Inflammatory macrophage treated with lipopolysaccharide for 4 hours (primary cell): ENCODE measurements around the gene SASS6.
"Not testable (repeated sequence)": the region's sequence is repeated elsewhere in the genome, so short reads cannot be mapped to it uniquely, and the experiment has no call there.

Experiments
- DNase-seq: peaks from one replicate; pipeline ENCODE4 v3.0.0-alpha.2; 2020

The SASS6 gene

GRCh38 chr1:100107696-100108095 is 25.0 kb downstream of the SASS6 start:
- DNase-seq, result no peak

GRCh38 chr1:100101564-100101963 is 31.2 kb downstream of the SASS6 start:
- DNase-seq, result no peak

- no peak for DNase-seq
These were observed 32.5 kb downstream of the SASS6 start for GRCh38 chr1:100100202-100100601.

GRCh38 chr1:100090471-100090870 is 42.3 kb downstream of the SASS6 start:
- DNase-seq, result no peak

- DNase-seq, result no peak
These were observed 43.6 kb downstream of the SASS6 start for GRCh38 chr1:100089082-100089481.

GRCh38 chr1:100087396-100087795 is 45.3 kb downstream of the SASS6 start:
- DNase-seq, result no peak

- no peak for DNase-seq
These were observed 52.4 kb downstream of the SASS6 start for GRCh38 chr1:100080331-100080730.

- no peak for DNase-seq
These were observed 55.2 kb downstream of the SASS6 start for GRCh38 chr1:100077531-100077930.

- no peak for DNase-seq
These were observed 56.0 kb downstream of the SASS6 start for GRCh38 chr1:100076744-100077143.

- DNase-seq, result no peak
These were observed 56.4 kb downstream of the SASS6 start for GRCh38 chr1:100076319-100076718.

- no peak for DNase-seq
These were observed 57.0 kb downstream of the SASS6 start for GRCh38 chr1:100075773-100076172.

GRCh38 chr1:100074604-100075395 is 57.9 kb downstream of the SASS6 start:
- no peak for DNase-seq

- DNase-seq, result no peak
These were observed 59.2 kb downstream of the SASS6 start for GRCh38 chr1:100073531-100073930.

- DNase-seq, result no peak
These were observed 62.4 kb downstream of the SASS6 start for GRCh38 chr1:100070201-100070939.

- DNase-seq, result no peak
These were observed 66.8 kb downstream of the SASS6 start for GRCh38 chr1:100065969-100066227.

GRCh38 chr1:100065183-100065968 is 67.4 kb downstream of the SASS6 start:
- DNase-seq, result peak; percentile 33

GRCh38 chr1:100061681-100062080 is 71.0 kb downstream of the SASS6 start:
- no peak for DNase-seq

- DNase-seq, result no peak
These were observed 79.0 kb downstream of the SASS6 start for GRCh38 chr1:100053727-100054126.

GRCh38 chr1:100053119-100053518 is 79.6 kb downstream of the SASS6 start:
- no peak for DNase-seq

GRCh38 chr1:100051893-100052292 is 80.8 kb downstream of the SASS6 start:
- no peak for DNase-seq

- DNase-seq, result peak; percentile 84
These were observed 81.3 kb downstream of the SASS6 start for GRCh38 chr1:100051401-100051800.

- DNase-seq, result no peak
These were observed 82.6 kb downstream of the SASS6 start for GRCh38 chr1:100050139-100050538.

- DNase-seq, result not testable (repeated sequence)
These were observed 85.5 kb downstream of the SASS6 start for GRCh38 chr1:100047235-100047708.

GRCh38 chr1:100045206-100045605 is 87.5 kb downstream of the SASS6 start:
- peak; percentile 21 for DNase-seq
